Activated naive CD4-positive, alpha-beta T cell (primary cell): ENCODE data around the gene FAHD2A.
"Not testable (repeated sequence)": the region's sequence is repeated elsewhere in the genome, so short reads cannot be mapped to it uniquely, and the experiment has no call there.

Experiments
- DNase-seq, 4 experiments: peaks; one replicate each; lab custom pipeline; 2025; lab: John Stamatoyannopoulos, UW

The FAHD2A gene

DNA sequence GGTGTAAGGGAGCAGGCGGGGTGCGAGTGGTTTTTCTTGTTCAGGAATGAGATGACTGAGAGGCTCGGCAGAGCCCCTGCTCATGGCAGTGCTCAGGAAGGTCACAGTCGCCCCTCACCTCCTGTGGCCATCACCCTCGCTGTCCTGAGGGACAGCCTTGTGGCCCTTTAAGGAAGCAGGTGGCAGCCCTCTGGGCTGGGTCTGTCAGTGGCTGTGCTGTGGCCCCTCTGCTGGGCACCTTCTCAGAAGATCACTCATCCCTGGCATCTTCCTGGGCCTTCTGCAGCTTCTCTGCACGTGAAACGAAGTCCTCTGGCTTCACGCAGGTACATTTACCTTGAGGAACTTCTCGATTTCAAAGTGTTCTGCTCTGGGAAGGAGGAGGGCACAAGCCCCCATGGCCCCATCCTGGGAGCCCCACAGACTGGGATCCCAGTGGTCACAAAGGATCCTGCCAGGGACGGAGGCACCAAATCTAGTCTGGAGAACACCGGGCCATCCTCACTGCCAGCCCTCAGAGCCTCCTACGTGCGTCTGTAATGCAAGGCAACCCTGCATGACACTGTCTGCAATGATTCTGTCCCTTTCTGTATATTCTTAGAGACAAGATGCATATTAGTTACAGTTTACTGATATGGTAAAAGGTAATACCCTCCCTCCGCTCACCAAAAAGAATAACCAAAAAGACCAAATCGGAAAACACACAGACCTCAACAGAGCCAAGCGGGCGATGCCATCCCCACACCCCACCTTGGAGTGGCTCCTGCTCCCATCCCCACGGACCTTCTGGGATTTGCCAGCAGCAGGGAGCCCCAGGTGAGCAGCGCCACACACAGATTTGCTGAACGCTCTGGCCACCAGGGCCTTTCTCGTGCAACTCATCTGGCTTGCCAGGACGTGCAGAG lies 25.9 kb upstream of the FAHD2A start:
- DNase-seq: no peak

- no peak for DNase-seq
Measured at GRCh38 chr2:95377216-95378123, 25.0 kb upstream of the FAHD2A start.

DNA sequence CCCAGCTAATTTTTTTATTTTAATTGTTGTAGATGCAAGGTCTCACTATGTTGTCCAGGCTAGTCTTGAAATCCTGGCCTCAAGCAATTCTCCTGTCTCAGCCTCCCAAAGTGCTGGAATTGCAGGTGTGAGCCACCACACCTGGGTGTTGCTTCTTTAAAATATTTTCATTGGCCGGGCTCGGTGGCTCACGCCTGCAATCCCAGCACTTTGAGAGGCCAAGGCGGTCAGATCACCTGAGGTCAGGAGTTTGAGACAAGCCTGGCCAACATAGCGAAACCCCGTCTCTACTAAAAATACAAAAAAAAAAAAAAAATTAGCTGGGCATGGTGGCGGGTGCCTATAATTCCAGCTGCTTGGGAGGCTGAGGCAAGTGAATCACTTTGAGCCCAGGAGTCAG lies 24.2 kb upstream of the FAHD2A start:
- not testable (repeated sequence) for DNase-seq

GRCh38 chr2:95379371-95379831 lies 23.1 kb upstream of the FAHD2A start:
- DNase-seq: no peak

- DNase-seq: no peak
Measured at GRCh38 chr2:95380280-95380679, 22.2 kb upstream of the FAHD2A start.

GRCh38 chr2:95380731-95381130 lies 21.8 kb upstream of the FAHD2A start:
- DNase-seq: no peak

DNA sequence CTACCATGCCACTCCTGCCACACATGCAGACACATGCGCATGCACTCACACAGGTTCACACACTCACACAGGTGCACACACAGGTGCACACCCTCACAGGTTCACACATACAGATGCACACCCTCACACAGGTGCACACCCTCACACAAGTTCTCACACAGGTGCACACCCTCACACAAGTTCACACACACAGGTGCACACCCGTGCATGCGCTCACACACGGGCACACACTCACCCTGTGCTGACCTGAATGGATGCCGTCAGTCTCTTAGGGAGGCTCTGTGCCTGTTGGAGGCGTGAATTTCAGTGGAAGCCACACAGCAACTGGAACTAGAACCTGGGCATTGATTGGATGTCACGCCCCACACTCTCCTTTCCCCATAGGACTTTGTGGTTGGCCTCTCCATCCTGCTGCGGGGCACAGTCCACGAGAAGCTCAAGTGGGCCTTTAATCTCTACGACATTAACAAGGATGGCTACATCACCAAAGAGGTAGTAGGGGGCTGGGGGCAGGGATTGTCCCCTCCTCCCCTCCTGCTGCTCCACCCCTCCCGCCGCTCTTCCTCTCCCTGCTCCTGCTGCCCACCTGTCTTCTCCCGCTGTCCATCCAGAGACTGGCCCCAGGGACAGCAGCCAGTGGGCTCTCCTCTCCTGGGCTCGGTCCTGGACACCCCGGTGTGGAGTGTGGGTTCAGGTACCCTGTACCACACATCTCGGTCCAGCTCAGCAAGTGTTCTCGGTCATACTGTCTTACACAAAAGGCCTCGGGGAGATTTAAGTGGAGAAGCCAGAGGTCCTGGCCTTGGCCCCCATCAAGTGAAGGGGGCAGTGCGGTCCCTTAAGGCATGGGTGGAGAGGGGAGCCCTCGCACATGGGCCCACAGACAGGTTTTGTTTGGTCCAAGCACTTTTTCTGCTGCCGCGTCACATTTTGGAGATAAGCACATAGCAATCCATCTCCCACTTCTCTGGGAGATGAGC lies 21.0 kb upstream of the FAHD2A start:
- no peak for DNase-seq

GRCh38 chr2:95382192-95382591 lies 20.3 kb upstream of the FAHD2A start:
- no peak for DNase-seq

- DNase-seq: no peak
Measured at GRCh38 chr2:95382686-95383634, 19.5 kb upstream of the FAHD2A start.

DNA sequence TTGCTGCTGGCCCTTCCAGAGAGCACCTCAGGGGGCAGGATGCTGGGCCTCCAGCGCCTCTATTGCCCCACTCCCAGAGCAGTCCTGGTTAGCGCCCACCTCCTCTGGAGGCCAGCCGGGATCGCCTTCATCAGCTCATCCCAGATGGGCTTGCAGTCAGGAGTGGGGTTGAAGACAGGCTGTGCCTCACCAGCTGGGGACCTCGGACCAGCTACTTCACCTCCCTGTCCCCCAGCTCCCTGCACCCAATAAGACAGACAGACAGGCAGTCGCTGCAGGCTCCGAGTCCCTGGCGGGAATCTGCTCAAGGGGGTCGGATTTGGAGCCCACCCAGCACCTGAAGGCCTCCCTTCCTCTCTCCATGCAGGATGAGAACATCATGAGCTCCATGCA lies 18.9 kb upstream of the FAHD2A start:
- DNase-seq: no peak

GRCh38 chr2:95384854-95385569 lies 17.5 kb upstream of the FAHD2A start:
- DNase-seq: no peak

DNA sequence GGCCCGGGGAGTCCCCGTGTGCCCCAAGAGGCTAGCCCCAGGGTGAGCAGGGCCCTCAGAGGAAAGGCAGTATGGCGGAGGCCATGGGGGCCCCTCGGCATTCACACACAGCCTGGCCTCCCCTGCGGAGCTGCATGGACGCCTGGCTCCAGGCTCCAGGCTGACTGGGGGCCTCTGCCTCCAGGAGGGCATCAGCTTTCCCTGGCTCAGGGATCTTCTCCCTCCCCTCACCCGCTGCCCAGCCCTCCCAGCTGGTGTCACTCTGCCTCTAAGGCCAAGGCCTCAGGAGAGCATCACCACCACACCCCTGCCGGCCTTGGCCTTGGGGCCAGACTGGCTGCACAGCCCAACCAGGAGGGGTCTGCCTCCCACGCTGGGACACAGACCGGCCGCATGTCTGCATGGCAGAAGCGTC lies 16.9 kb upstream of the FAHD2A start:
- no peak for DNase-seq

GRCh38 chr2:95386031-95386430 lies 16.5 kb upstream of the FAHD2A start:
- no peak for DNase-seq

- DNase-seq: no peak
Measured at GRCh38 chr2:95387358-95387757, 15.2 kb upstream of the FAHD2A start.

GRCh38 chr2:95388091-95388692 lies 14.3 kb upstream of the FAHD2A start:
- DNase-seq: no peak

DNA sequence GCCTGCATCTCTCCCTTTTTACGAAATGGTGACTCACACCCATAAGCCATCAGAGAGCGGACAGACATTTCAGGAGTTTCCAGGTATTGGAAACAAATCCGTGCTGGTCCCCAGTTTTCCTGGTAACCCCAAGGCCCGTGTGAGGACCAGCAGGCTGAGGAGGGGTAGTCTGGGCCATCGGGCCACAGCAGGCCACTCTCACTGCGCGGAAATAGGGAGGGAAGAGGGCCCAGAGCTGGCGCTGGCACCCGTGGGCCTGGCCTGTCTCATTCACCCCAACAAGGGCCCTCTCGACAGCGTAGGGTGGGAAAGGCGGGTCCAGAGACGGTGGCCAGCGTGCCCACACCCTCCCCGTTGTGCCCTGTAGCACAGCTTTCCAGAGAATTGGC lies 13.7 kb upstream of the FAHD2A start:
- no peak for DNase-seq

DNA sequence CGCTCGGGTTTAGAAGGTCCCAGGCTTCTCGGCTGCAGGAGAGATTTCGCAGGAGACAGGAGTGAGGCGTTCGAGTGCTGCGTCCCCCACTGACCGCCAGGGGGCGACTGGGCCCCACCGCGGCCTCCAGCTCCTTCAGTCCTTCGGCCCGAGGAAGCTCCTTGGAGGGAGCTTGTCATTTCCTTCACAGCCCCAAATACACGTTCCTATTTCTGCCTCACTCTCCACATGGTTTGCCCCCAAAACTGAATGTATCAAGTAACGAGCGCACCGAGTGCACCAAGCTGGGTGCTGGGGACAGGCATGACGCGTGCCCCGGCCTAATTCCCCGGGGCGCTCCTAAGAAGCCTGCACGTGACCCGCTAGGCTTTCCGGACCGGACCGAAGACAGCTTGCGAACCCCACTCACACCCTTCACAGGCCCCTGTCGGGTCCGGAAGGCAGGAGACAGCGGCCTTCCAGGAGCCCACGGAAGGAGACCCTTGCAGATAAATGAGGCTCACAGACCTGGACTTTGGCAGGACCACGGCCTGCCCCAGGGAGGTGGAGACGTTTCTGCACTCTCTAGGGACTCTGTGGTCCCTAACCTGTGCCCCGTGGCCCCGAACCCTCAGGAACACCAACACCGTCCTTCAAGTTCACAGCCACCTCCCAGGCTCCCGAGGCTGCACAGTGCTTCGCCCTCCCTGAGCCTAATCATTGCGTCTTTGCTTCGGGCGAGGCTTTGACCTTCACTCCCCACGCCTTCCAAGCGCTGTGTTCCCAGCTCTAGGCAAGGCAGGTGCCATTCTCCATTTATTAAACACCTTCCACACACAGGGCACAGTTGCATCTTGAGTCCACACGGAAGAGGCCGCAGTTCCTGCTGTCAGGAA lies 13.0 kb upstream of the FAHD2A start:
- peak in 1 of 4 experiments; percentile 10 for DNase-seq

- DNase-seq: no peak
Measured at GRCh38 chr2:95390272-95390880, 12.1 kb upstream of the FAHD2A start.
